Lower leg skin (tissue), 3 donors: ENCODE measurements around the gene SCART1.

Experiments
- POLR2A ChIP-seq, 2 donors: fragments of 450-650 bp; IDR thresholded peaks; one replicate each; pipeline ENCODE4 v1.6.1; 2016 to 2017; ENCODE audit warnings: antibody characterized with exemption in 2 of 2, mild to moderate bottlenecking in 1 of 2, moderate library complexity in 1 of 2
- TF ChIP-seq, protein P1 (sequence below), 3 donors: fragments of 450-650 bp; IDR thresholded peaks; one replicate each; pipeline ENCODE4 v1.5.1; 2016; ENCODE audit warnings: antibody characterized with exemption in 3 of 3, mild to moderate bottlenecking in 3 of 3, moderate library complexity in 2 of 3

- TF ChIP-seq, protein P1, sequence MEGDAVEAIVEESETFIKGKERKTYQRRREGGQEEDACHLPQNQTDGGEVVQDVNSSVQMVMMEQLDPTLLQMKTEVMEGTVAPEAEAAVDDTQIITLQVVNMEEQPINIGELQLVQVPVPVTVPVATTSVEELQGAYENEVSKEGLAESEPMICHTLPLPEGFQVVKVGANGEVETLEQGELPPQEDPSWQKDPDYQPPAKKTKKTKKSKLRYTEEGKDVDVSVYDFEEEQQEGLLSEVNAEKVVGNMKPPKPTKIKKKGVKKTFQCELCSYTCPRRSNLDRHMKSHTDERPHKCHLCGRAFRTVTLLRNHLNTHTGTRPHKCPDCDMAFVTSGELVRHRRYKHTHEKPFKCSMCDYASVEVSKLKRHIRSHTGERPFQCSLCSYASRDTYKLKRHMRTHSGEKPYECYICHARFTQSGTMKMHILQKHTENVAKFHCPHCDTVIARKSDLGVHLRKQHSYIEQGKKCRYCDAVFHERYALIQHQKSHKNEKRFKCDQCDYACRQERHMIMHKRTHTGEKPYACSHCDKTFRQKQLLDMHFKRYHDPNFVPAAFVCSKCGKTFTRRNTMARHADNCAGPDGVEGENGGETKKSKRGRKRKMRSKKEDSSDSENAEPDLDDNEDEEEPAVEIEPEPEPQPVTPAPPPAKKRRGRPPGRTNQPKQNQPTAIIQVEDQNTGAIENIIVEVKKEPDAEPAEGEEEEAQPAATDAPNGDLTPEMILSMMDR (IDR thresholded peaks at IDR 0.05), result no peak
- no peak for TF ChIP-seq POLR2A (IDR thresholded peaks at IDR 0.05)
These were observed 9.0 kb downstream of the SCART1 start for GRCh38 chr10:133462512-133463305.
